Fibroblast of lung (primary cell): Measurements from ENCODE around the gene SYPL1. TPM values are rescaled to one million over a fixed set of nuclear protein-coding genes. Genes with fewer than 3 reads are reported as not detected.

Experiments used
- DNase-seq, 2 donors: peaks; one replicate each; pipeline versions ENCODE4 v3.0.0 to v3.0.0-alpha.2; 2010; ENCODE audit warnings: low read depth in 2 of 2
- H2AFZ ChIP-seq: 2 replicates; pipeline ENCODE4 v1.5.1; 2012; ENCODE audit warnings: low read length, control low read depth, inconsistent platforms
- H3K27ac ChIP-seq: 2 replicates; pipeline ENCODE4 v1.5.1; 2011; ENCODE audit warnings: low read length, control low read depth; ENCODE audit not compliant: insufficient read depth
- H3K27me3 ChIP-seq: 2 replicates; pipeline ENCODE4 v1.5.1; 2011; ENCODE audit warnings: mild to moderate bottlenecking, low read length; ENCODE audit not compliant: control insufficient read depth, insufficient read depth
- H3K36me3 ChIP-seq: 2 replicates; pipeline ENCODE4 v1.5.1; 2011; ENCODE audit warnings: low read length; ENCODE audit not compliant: control insufficient read depth, insufficient read depth
- H3K4me1 ChIP-seq: 2 replicates; pipeline ENCODE4 v1.5.1; 2011; ENCODE audit warnings: low read length; ENCODE audit not compliant: control insufficient read depth, insufficient read depth; ENCODE audit errors: extremely low read depth
- H3K4me2 ChIP-seq: 2 replicates; pipeline ENCODE4 v1.5.1; 2011; ENCODE audit warnings: low read length, control low read depth; ENCODE audit not compliant: insufficient read depth; ENCODE audit errors: extremely low read depth
- H3K4me3 ChIP-seq, 4 experiments: fragments of 200-600 bp in 1 of 4; sonication (generic) in 1 of 4; replicated peaks in 1 of 4; 2 replicates each; pipeline ENCODE4 v1.5.1; 2011 to 2016; ENCODE audit warnings: low read length in 4 of 4, low read depth in 3 of 4, mild to moderate bottlenecking in 3 of 4, control low read depth in 2 of 4, inconsistent platforms in 1 of 4, mixed read lengths in 1 of 4; ENCODE audit not compliant: insufficient read depth in 1 of 4; ENCODE audit errors: control extremely low read depth in 1 of 4
- H3K79me2 ChIP-seq: 2 replicates; pipeline ENCODE4 v1.5.1; 2012; ENCODE audit warnings: mild to moderate bottlenecking, low read length, inconsistent platforms; ENCODE audit not compliant: control insufficient read depth, insufficient read depth
- H3K9ac ChIP-seq: 2 replicates; pipeline ENCODE4 v1.5.1; 2011; ENCODE audit warnings: mild to moderate bottlenecking, low read length, control low read depth; ENCODE audit not compliant: insufficient read depth
- H3K9me3 ChIP-seq: 2 replicates; pipeline ENCODE4 v1.5.1; 2012; ENCODE audit warnings: low read depth, low read length; ENCODE audit not compliant: control insufficient read depth, insufficient read depth
- H4K20me1 ChIP-seq: 2 replicates; pipeline ENCODE4 v1.5.1; 2011; ENCODE audit warnings: low read length; ENCODE audit not compliant: control insufficient read depth, insufficient read depth; ENCODE audit errors: extremely low read depth
- CTCF ChIP-seq, 2 donors: IDR thresholded peaks in 1 of 2; conservative IDR thresholded peaks in 1 of 2; 1 replicate in 1 of 2; 2 replicates in 1 of 2; pipeline ENCODE4 v1.5.1; 2011 to 2012; ENCODE audit warnings: low read length in 2 of 2, control low read depth in 1 of 2, inconsistent platforms in 1 of 2, low read depth in 1 of 2, mild to moderate bottlenecking in 1 of 2
- EZH2 ChIP-seq: IDR thresholded peaks from 2 replicates; pipeline ENCODE4 v1.5.1; 2012; ENCODE audit warnings: low read length, control low read depth, mild to moderate bottlenecking; ENCODE audit errors: missing control alignments
- polyA plus RNA-seq, 2 donors: library from polyadenylated mRNA; depleted of rRNA in 1 of 2; stranded (reverse) in 1 of 2; unstranded in 1 of 2; fragments of >200 nt; gene quantifications; 2 replicates each; pipeline ENCODE4 v1.2.1, GENCODE V29; 2011 to 2012; ENCODE audit warnings: missing spikeins in 1 of 2
- total RNA-seq: library from RNA; depleted of rRNA; stranded (reverse); fragments of >200 nt; gene quantifications from 2 replicates; pipeline ENCODE4 v1.2.1, GENCODE V29; 2014

The SYPL1 gene
- total and polyA plus RNA-seq, 2 donors (not counting 1 experiment from before 2014, with no cell fraction given), result 71.0 to 132 TPM

GRCh38 chr7:106070201-106070551, 41.9 kb downstream of the SYPL1 start:
- Histone ChIP-seq H4K20me1 (no peaks in the 10 kb centered on the region), H3K9ac (no peak overlapping the region), H3K27ac (no peak overlapping the region), H3K4me3 (no peak overlapping the region), H3K4me2 (no peak overlapping the region), H3K9me3 (no peaks in the 10 kb centered on the region), H3K4me1 (peaks cover 4% of the 10 kb centered on the region), H3K27me3 (no peaks in the 10 kb centered on the region), H2AFZ (no peak overlapping the region), H3K36me3 (no peaks in the 10 kb centered on the region), H3K79me2 (no peaks in the 10 kb centered on the region)
- TF ChIP-seq CTCF (conservative IDR thresholded peaks at IDR 0.05 in 1 of 2, IDR thresholded peaks at IDR 0.05 in 1 of 2; ENCODE audit: low read depth in 1 of 2, low read length in 2 of 2), result no peak
- no peak for TF ChIP-seq EZH2
- peak in 1 of 2 donors; percentile 18 for DNase-seq

- no peaks in the 10 kb centered on the region for H4K20me1 ChIP-seq
- no peak overlapping the region for H3K4me3 ChIP-seq
- H2AFZ ChIP-seq, result no peak overlapping the region
- no peak overlapping the region for H3K9ac ChIP-seq
- no peaks in the 10 kb centered on the region for H3K79me2 ChIP-seq
- H3K4me2 ChIP-seq, result no peak overlapping the region
- no peak for DNase-seq
- H3K27ac ChIP-seq, result no peak overlapping the region
- no peak for TF ChIP-seq EZH2
- no peak for TF ChIP-seq CTCF (conservative IDR thresholded peaks at IDR 0.05 in 1 of 2, IDR thresholded peaks at IDR 0.05 in 1 of 2; ENCODE audit: low read depth in 1 of 2, low read length in 2 of 2)
- no peaks in the 10 kb centered on the region for H3K27me3 ChIP-seq
- peaks cover 7% of the 10 kb centered on the region for H3K4me1 ChIP-seq
- no peaks in the 10 kb centered on the region for H3K36me3 ChIP-seq
- H3K9me3 ChIP-seq, result no peaks in the 10 kb centered on the region
Measured at GRCh38 chr7:106069471-106070200, 42.5 kb downstream of the SYPL1 start.

- Histone ChIP-seq H4K20me1 (no peaks in the 10 kb centered on the region), H2AFZ (no peak overlapping the region), H3K79me2 (no peaks in the 10 kb centered on the region), H3K9ac (no peak overlapping the region), H3K9me3 (no peaks in the 10 kb centered on the region), H3K4me2 (no peak overlapping the region), H3K4me3 (no peak overlapping the region), H3K27me3 (no peaks in the 10 kb centered on the region), H3K36me3 (no peaks in the 10 kb centered on the region), H3K27ac (no peak overlapping the region), H3K4me1 (peaks cover 8% of the 10 kb centered on the region)
- peak in 1 of 2 donors; percentile 25 for DNase-seq
- TF ChIP-seq CTCF (conservative IDR thresholded peaks at IDR 0.05 in 1 of 2, IDR thresholded peaks at IDR 0.05 in 1 of 2; ENCODE audit: low read depth in 1 of 2, low read length in 2 of 2) (no peak), EZH2 (no peak)
Measured at GRCh38 chr7:106068986-106069385, 43.1 kb downstream of the SYPL1 start.
